Activated T-cell treated with anti-CD3 and anti-CD28 coated beads, Interleukin-2, amount 50 U/mL, for 24 hours (primary cell): ENCODE data around the gene ZHX3.
A peak's percentile ranks its signal among the peaks of the same experiment; 100 is the strongest.

Experiments
- DNase-seq: peaks from one replicate; pipeline ENCODE4 v3.0.0-alpha.2; 2020
- H3K27ac Mint-ChIP-seq: 2 replicates; pipeline ENCODE4 v1.8.0; 2020; ENCODE audit warnings: mild to moderate bottlenecking, mixed read lengths
- H3K27me3 Mint-ChIP-seq: 2 replicates; pipeline ENCODE4 v1.8.0; 2020; ENCODE audit warnings: mixed read lengths
- H3K36me3 Mint-ChIP-seq: 2 replicates; pipeline ENCODE4 v1.8.0; 2020; ENCODE audit warnings: low read depth, mixed read lengths
- H3K4me1 Mint-ChIP-seq: 2 replicates; pipeline ENCODE4 v1.8.0; 2020; ENCODE audit warnings: low read depth, mixed read lengths
- H3K4me3 Mint-ChIP-seq: 2 replicates; pipeline ENCODE4 v1.8.0; 2020; ENCODE audit warnings: mild to moderate bottlenecking, moderate library complexity, mixed read lengths
- H3K9me3 Mint-ChIP-seq: 2 replicates; pipeline ENCODE4 v1.8.0; 2020; ENCODE audit warnings: mixed read lengths

Gene ZHX3

GRCh38 chr20:41183831-41184230 is 133.7 kb downstream of the ZHX3 start:
- no peak overlapping the region for H3K27ac Mint-ChIP-seq
- peak; percentile 17 for DNase-seq
- H3K9me3 Mint-ChIP-seq: no peaks in the 10 kb centered on the region
- H3K4me1 Mint-ChIP-seq: peaks cover 13% of the 10 kb centered on the region
- H3K27me3 Mint-ChIP-seq: no peaks in the 10 kb centered on the region
- peaks cover 20% of the 10 kb centered on the region for H3K36me3 Mint-ChIP-seq
- no peak overlapping the region for H3K4me3 Mint-ChIP-seq

DNA sequence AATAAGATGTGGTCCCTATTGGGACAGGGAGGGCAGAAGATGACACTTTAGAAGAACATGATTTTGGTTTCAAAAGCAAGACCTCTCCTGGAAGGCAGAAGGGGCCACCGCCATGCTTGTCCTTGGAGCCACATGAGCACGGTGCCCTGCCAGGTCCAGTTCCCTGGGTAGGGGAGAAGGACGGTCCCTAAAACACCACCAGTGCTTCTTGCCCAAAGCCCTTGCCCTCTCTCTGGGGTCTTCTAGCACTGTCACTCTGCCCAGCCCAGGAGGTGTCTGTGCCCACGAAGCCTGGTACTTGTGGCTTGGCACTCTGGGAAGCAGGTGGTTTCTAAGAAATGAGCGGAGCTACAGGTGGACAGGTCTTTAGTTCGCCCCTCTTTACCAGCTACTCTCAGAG is 134.1 kb downstream of the ZHX3 start:
- DNase-seq: peak; percentile 27
- Mint-ChIP-seq H3K27ac (no peak overlapping the region), H3K27me3 (no peaks in the 10 kb centered on the region), H3K36me3 (peaks cover 24% of the 10 kb centered on the region), H3K4me1 (peaks cover 13% of the 10 kb centered on the region), H3K4me3 (no peak overlapping the region), H3K9me3 (no peaks in the 10 kb centered on the region)

- Mint-ChIP-seq H3K36me3 (peaks cover 32% of the 10 kb centered on the region), H3K4me3 (no peak overlapping the region), H3K27ac (peak overlapping the region; percentile 3), H3K9me3 (no peaks in the 10 kb centered on the region), H3K4me1 (peaks cover 13% of the 10 kb centered on the region), H3K27me3 (no peaks in the 10 kb centered on the region)
- peak; percentile 28 for DNase-seq
Observed at GRCh38 chr20:41182296-41183212, 135.0 kb downstream of the ZHX3 start.

DNA sequence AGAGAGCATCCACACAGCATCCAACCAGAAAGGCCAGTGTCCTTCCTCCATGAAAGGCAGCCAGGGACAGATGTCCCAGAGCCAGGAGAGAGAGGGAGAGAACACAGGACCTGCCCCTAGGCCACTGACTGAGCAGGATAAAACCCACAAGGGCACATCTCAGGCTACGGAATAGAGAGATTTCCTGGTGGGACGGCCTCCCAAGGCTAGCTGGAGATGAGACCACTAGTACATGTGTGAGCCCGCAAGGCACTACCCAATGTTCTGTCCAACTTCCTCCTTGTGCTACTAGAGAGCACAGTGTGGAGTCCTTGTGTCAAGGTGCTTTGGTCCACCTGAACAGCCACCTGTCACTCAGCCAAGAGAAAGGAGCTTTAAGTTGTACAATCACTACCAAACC is 136.0 kb downstream of the ZHX3 start:
- H3K9me3 Mint-ChIP-seq: no peaks in the 10 kb centered on the region
- no peaks in the 10 kb centered on the region for H3K27me3 Mint-ChIP-seq
- peak overlapping the region; percentile 65 for H3K27ac Mint-ChIP-seq
- peaks cover 13% of the 10 kb centered on the region for H3K4me1 Mint-ChIP-seq
- no peak overlapping the region for H3K4me3 Mint-ChIP-seq
- H3K36me3 Mint-ChIP-seq: peaks cover 42% of the 10 kb centered on the region
- peak; percentile 25 for DNase-seq

GRCh38 chr20:41180599-41181333 is 136.8 kb downstream of the ZHX3 start:
- Mint-ChIP-seq H3K4me3 (no peak overlapping the region), H3K36me3 (peaks cover 50% of the 10 kb centered on the region), H3K27ac (peak overlapping the region; percentile 34), H3K9me3 (no peaks in the 10 kb centered on the region), H3K4me1 (peaks cover 13% of the 10 kb centered on the region), H3K27me3 (no peaks in the 10 kb centered on the region)
- peak; percentile 28 for DNase-seq

- peak; percentile 20 for DNase-seq
- H3K36me3 Mint-ChIP-seq: peaks cover 58% of the 10 kb centered on the region
- no peaks in the 10 kb centered on the region for H3K27me3 Mint-ChIP-seq
- no peak overlapping the region for H3K4me3 Mint-ChIP-seq
- H3K4me1 Mint-ChIP-seq: peaks cover 13% of the 10 kb centered on the region
- peak overlapping the region; percentile 56 for H3K27ac Mint-ChIP-seq
- no peaks in the 10 kb centered on the region for H3K9me3 Mint-ChIP-seq
Observed at GRCh38 chr20:41179961-41180360, 137.6 kb downstream of the ZHX3 start.

GRCh38 chr20:41178904-41179432 is 138.6 kb downstream of the ZHX3 start:
- H3K4me3 Mint-ChIP-seq: no peak overlapping the region
- DNase-seq: peak; percentile 25
- no peaks in the 10 kb centered on the region for H3K9me3 Mint-ChIP-seq
- peak overlapping the region; percentile 31 for H3K27ac Mint-ChIP-seq
- H3K36me3 Mint-ChIP-seq: peaks cover 68% of the 10 kb centered on the region
- peaks cover 13% of the 10 kb centered on the region for H3K4me1 Mint-ChIP-seq
- H3K27me3 Mint-ChIP-seq: no peaks in the 10 kb centered on the region

GRCh38 chr20:41178495-41178894 is 139.0 kb downstream of the ZHX3 start:
- peaks cover 13% of the 10 kb centered on the region for H3K4me1 Mint-ChIP-seq
- peaks cover 73% of the 10 kb centered on the region for H3K36me3 Mint-ChIP-seq
- peak overlapping the region; percentile 39 for H3K27ac Mint-ChIP-seq
- no peaks in the 10 kb centered on the region for H3K9me3 Mint-ChIP-seq
- peak; percentile 7 for DNase-seq
- no peaks in the 10 kb centered on the region for H3K27me3 Mint-ChIP-seq
- H3K4me3 Mint-ChIP-seq: no peak overlapping the region

DNA sequence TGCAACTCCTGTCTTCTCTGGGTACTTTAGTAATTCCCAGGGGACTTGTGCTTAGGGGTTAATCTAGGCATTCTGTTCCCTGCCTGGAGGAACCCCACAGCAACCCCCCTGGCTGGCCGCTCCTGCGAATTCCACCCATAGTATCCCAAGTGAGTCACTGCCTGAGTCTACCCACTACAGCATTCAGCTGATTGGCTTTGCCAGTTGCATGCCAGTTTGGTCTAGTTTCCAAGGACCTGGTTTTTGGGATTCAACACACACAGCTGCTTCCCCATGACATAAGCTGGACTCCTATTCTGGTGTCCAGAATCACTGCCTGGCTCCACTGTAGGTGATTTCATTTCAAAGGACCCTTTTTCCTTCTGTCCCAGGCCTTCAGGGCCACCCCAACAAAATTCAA is 139.9 kb downstream of the ZHX3 start:
- DNase-seq: peak; percentile 22
- H3K27ac Mint-ChIP-seq: peak overlapping the region; percentile 39
- no peaks in the 10 kb centered on the region for H3K27me3 Mint-ChIP-seq
- peaks cover 15% of the 10 kb centered on the region for H3K4me1 Mint-ChIP-seq
- no peak overlapping the region for H3K4me3 Mint-ChIP-seq
- H3K36me3 Mint-ChIP-seq: peaks cover 80% of the 10 kb centered on the region
- no peaks in the 10 kb centered on the region for H3K9me3 Mint-ChIP-seq

DNA sequence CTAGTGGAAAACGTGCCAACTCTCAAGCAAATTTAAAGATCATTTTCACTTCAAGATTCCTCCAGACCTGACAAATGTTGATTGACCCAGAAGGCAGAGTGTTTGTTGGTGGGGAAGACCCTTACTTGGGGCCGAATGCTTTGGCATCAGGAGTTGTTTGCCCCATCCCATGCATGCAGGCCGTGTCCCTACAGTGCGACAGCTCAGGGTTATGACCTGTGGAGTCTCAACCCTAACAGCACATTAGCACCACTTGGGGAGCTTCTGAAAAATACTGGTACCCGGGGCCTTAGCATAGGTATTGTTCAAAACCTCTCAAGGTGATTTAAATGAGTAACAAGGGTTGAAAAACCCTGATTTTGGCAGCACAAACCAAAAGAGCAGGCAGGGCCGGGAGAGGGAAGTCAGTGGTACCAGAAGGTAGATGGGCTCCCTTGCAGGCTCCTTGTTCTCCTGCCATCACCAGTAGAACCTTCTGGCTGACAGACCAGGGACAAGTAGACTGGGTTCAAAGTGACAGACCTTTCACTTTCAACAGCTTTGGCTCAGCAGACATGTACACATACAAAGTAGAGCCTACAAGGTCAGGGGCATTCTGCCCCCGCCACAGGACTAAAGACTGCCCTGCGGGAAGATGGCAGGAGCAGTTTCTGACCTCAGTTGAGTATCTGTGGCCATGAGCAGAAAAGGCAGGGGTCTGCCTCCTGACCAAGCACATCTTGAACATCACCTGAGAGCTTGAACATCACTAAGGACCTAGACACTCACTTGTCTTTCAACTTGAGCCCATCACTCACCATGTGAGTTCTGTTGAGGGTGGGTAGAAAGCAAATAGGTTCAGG is 140.6 kb downstream of the ZHX3 start:
- Mint-ChIP-seq H3K27me3 (no peaks in the 10 kb centered on the region), H3K27ac (peak overlapping the region; percentile 39), H3K36me3 (peaks cover 81% of the 10 kb centered on the region), H3K4me1 (peaks cover 11% of the 10 kb centered on the region), H3K9me3 (no peaks in the 10 kb centered on the region), H3K4me3 (no peak overlapping the region)
- peak; percentile 22 for DNase-seq

GRCh38 chr20:41175727-41176330 is 141.7 kb downstream of the ZHX3 start:
- no peaks in the 10 kb centered on the region for H3K27me3 Mint-ChIP-seq
- H3K27ac Mint-ChIP-seq: peak overlapping the region; percentile 39
- peaks cover 90% of the 10 kb centered on the region for H3K36me3 Mint-ChIP-seq
- H3K4me1 Mint-ChIP-seq: peaks cover 9% of the 10 kb centered on the region
- no peak overlapping the region for H3K4me3 Mint-ChIP-seq
- no peaks in the 10 kb centered on the region for H3K9me3 Mint-ChIP-seq
- DNase-seq: peak; percentile 13

GRCh38 chr20:41175201-41175651 is 142.3 kb downstream of the ZHX3 start:
- H3K4me3 Mint-ChIP-seq: no peak overlapping the region
- H3K36me3 Mint-ChIP-seq: peaks cover 94% of the 10 kb centered on the region
- H3K9me3 Mint-ChIP-seq: no peaks in the 10 kb centered on the region
- H3K27me3 Mint-ChIP-seq: no peaks in the 10 kb centered on the region
- peak; percentile 11 for DNase-seq
- peak overlapping the region; percentile 82 for H3K27ac Mint-ChIP-seq
- peaks cover 9% of the 10 kb centered on the region for H3K4me1 Mint-ChIP-seq

GRCh38 chr20:41174782-41175181 is 142.7 kb downstream of the ZHX3 start:
- Mint-ChIP-seq H3K4me3 (no peak overlapping the region), H3K9me3 (no peaks in the 10 kb centered on the region), H3K4me1 (peaks cover 9% of the 10 kb centered on the region), H3K27me3 (no peaks in the 10 kb centered on the region), H3K27ac (peak overlapping the region; percentile 82), H3K36me3 (peaks cover 97% of the 10 kb centered on the region)
- DNase-seq: peak; percentile 25
